Heart left ventricle (tissue), 13 donors: ENCODE data around the gene WASF1.

Source experiments
- POLR2A ChIP-seq, 2 donors: fragments of 450-650 bp; IDR thresholded peaks; one replicate each; pipeline ENCODE4 v1.6.1; 2017; ENCODE audit warnings: antibody characterized with exemption in 2 of 2, mild to moderate bottlenecking in 2 of 2, moderate library complexity in 2 of 2
- TF ChIP-seq, protein P1 (sequence below), 12 donors: fragments of 200-600 bp; sonication (generic) in 4 of 12; IDR thresholded peaks; one replicate each; pipeline versions ENCODE4 v1.5.0 to v1.8.0; 2018 to 2022; ENCODE audit warnings: antibody characterized with exemption in 12 of 12, mild to moderate bottlenecking in 5 of 12
- donor health status: ischemic (EF 13 %, LVEDD 7.1; RV severe dilation, severe dysfunction).
- donor health status: DM: no; HTN: yes; CAD: no.
- donor health status: DM: no; HTN: no; CAD: no.
- donor health status: ischemic (EF 25% LVEDD 6.9; RV normal size, moderate dysfunction).
- donor health status: ischemic (EF 25% LVEDD 5.7; RV mildly dilated, moderate dysfunction).
- donor health status: ischemic (EF 35%, LVEDD 5.7; RV mildly dilated, moderate dysfunction).
- donor health status: nonischemic (EF 11% LVEDD 7.7; RV severe dilation, severe dysfunction).
- donor health status: DM: yes; HTN: yes; CAD: no.
- donor health status: PGD.
- donor health status: ischemic (EF 29% LVEDD 5.4; RV normal size, mild dysfunction).
- donor health status: nonischemic (EF 23%, LVEDD 6.1; RV moderate dilation, normal function).

DNA sequence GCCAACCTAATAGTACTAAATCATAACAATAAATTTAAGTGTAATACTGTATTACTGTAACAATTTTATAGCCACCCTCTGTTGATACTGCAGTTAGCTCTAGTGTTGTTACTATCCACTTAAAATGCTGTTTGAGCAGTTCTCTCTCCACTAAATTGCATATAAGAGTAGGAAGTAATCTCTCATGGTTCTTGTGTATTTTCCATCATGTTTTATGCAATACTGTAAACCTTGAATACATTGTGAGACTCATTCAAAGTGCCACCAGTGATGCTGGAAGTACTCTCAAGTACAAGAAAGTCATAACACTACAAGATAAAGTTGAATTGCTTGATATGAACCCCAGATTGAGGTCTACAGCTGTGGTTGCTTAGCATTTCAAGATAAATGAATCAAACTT lies 65.5 kb downstream of the WASF1 start:
- TF ChIP-seq, protein P1, sequence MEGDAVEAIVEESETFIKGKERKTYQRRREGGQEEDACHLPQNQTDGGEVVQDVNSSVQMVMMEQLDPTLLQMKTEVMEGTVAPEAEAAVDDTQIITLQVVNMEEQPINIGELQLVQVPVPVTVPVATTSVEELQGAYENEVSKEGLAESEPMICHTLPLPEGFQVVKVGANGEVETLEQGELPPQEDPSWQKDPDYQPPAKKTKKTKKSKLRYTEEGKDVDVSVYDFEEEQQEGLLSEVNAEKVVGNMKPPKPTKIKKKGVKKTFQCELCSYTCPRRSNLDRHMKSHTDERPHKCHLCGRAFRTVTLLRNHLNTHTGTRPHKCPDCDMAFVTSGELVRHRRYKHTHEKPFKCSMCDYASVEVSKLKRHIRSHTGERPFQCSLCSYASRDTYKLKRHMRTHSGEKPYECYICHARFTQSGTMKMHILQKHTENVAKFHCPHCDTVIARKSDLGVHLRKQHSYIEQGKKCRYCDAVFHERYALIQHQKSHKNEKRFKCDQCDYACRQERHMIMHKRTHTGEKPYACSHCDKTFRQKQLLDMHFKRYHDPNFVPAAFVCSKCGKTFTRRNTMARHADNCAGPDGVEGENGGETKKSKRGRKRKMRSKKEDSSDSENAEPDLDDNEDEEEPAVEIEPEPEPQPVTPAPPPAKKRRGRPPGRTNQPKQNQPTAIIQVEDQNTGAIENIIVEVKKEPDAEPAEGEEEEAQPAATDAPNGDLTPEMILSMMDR (IDR thresholded peaks at IDR 0.05): no peak
- no peak for TF ChIP-seq POLR2A (IDR thresholded peaks at IDR 0.05)
